ENCODE results near the gene ARSJ. TPM values are rescaled to one million over a fixed set of nuclear protein-coding genes. Genes with fewer than 3 reads are reported as not detected.
A peak's percentile ranks its signal among the peaks of the same experiment; 100 is the strongest.

ARSJ gene
- total RNA-seq, 6 experiments from 2014 or later: 33.4 to 40.6 (median 36.1) TPM

DNA sequence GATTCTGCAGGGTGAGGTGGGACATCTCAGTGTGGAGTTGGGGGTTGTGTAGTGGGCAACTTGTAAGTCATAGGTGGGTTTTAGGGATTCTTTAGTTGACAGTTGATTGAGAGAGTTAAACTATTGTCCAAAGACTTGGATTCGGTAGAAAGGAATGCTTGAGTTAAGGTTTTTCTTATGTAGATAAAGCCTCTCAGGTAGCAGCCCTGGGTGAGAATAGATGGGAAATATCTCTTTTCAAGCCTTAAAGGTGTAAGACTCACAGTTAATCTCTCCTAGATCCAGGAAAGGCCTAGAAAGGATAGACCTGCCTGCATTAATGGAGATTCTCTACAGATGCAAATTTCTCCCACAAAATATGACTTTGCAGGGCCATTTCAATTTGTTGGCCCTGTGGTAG lies 108.4 kb downstream of the ARSJ start:
- Mint-ChIP-seq H3K4me1 (ENCODE audit: low read depth) (peaks cover 38% of the 10 kb centered on the region), H3K9me3 (no peaks in the 10 kb centered on the region), H3K27me3 (ENCODE audit: insufficient read depth) (no peaks in the 10 kb centered on the region), H3K27ac (no peak overlapping the region), H3K36me3 (ENCODE audit: low read depth) (peaks cover 5% of the 10 kb centered on the region; the same call in 1 of the 2 replicates), H3K4me3 (no peak overlapping the region)
- TF ChIP-seq, protein P1, sequence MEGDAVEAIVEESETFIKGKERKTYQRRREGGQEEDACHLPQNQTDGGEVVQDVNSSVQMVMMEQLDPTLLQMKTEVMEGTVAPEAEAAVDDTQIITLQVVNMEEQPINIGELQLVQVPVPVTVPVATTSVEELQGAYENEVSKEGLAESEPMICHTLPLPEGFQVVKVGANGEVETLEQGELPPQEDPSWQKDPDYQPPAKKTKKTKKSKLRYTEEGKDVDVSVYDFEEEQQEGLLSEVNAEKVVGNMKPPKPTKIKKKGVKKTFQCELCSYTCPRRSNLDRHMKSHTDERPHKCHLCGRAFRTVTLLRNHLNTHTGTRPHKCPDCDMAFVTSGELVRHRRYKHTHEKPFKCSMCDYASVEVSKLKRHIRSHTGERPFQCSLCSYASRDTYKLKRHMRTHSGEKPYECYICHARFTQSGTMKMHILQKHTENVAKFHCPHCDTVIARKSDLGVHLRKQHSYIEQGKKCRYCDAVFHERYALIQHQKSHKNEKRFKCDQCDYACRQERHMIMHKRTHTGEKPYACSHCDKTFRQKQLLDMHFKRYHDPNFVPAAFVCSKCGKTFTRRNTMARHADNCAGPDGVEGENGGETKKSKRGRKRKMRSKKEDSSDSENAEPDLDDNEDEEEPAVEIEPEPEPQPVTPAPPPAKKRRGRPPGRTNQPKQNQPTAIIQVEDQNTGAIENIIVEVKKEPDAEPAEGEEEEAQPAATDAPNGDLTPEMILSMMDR (IDR thresholded peaks at IDR 0.05): no peak
- no peak for DNase-seq

DNA sequence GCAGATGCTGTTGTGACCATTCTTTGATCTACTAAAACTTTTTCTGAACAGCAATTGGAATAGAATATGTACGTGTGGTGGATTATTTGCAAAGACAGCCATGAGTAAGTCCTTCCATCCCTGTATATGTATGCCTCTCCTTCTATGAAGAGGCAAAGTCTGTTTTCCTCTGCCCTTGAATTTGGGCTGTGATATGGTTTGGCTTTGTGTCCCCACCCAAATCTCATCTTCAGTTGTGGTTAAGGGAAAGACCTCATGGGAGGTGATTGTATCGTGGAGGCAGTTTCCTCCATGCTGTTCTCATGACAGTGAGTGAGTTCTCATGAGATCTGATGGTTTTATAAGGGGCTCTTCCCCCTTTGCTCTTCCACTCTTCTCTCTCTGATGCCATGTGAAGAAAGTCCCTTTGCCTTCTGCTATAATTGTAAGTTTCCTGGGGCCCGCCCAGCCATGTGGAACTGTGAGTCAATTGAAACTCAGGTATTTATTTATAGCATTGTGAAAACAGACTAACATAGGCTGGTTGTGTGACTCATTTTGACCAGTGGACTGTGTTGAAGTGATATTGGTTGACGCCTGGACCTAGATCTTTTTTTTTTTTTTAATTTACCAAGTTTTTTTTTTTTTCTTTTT lies 109.6 kb downstream of the ARSJ start:
- Mint-ChIP-seq H3K9me3 (no peaks in the 10 kb centered on the region), H3K4me1 (ENCODE audit: low read depth) (peaks cover 45% of the 10 kb centered on the region), H3K27me3 (ENCODE audit: insufficient read depth) (no peaks in the 10 kb centered on the region), H3K4me3 (no peak overlapping the region), H3K36me3 (ENCODE audit: low read depth) (peaks cover 5% of the 10 kb centered on the region; the same call in 1 of the 2 replicates), H3K27ac (peak overlapping the region; percentile 56; the same call in 1 of the 2 replicates)
- TF ChIP-seq, protein P1 (IDR thresholded peaks at IDR 0.05): no peak
- peak; percentile 55 for DNase-seq

- no peak overlapping the region for H3K27ac Mint-ChIP-seq
- no peak for DNase-seq
- H3K4me3 Mint-ChIP-seq: no peak overlapping the region
- no peaks in the 10 kb centered on the region for H3K27me3 Mint-ChIP-seq (ENCODE audit: insufficient read depth)
- peaks cover 28% of the 10 kb centered on the region for H3K4me1 Mint-ChIP-seq (ENCODE audit: low read depth)
- no peaks in the 10 kb centered on the region for H3K9me3 Mint-ChIP-seq
- peaks cover 5% of the 10 kb centered on the region; the same call in 1 of the 2 replicates for H3K36me3 Mint-ChIP-seq (ENCODE audit: low read depth)
- TF ChIP-seq, protein P1 (IDR thresholded peaks at IDR 0.05): no peak
These were observed 112.8 kb downstream of the ARSJ start for GRCh38 chr4:113866611-113867010.

DNA sequence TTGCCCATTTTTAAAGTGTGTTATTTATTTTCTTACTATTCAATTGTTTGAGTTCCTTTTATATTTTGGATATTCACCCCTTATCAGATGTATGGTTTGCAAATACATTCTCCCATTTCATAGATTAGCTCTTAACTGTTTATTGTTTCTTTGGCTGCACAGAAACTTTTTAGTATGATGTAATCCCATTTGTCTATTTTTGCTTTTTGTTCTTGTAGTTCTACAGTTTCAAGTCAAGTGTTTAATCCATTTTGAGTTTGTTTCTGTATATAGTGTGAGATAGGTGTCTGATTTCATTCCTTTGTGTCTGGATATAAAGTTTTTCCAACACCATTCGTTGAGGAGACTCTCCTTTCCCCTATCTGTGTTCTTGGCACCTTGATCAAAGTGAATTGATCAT lies 120.5 kb downstream of the ARSJ start:
- H3K4me3 Mint-ChIP-seq: no peak overlapping the region
- H3K4me1 Mint-ChIP-seq (ENCODE audit: low read depth): no peaks in the 10 kb centered on the region

DNA sequence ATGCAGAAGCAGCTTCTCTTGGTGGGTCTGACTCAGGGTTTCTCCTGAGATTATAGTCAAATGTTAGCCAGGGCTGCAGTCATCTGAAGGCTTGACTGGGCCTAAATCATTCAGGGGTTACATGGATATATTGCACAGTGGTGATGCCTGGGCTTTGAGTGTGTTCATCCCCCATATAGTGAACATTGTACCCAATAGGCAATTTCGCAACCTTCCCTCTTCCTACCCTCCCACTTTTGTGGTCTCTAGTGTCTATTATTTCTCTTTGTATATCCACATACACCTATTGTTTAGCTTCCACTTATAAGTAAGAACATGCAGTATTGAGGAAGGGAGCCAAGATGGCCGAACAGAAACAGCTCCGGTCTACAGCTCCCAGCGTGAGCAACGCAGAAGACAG lies 127.6 kb downstream of the ARSJ start:
- Mint-ChIP-seq H3K27me3 (ENCODE audit: insufficient read depth) (no peaks in the 10 kb centered on the region), H3K36me3 (ENCODE audit: low read depth) (no peaks in the 10 kb centered on the region; the same call in 1 of the 2 replicates), H3K4me3 (no peak overlapping the region), H3K4me1 (ENCODE audit: low read depth) (peaks cover 17% of the 10 kb centered on the region), H3K27ac (no peak overlapping the region), H3K9me3 (no peaks in the 10 kb centered on the region)
- no peak for DNase-seq
- TF ChIP-seq, protein P1 (IDR thresholded peaks at IDR 0.05): no peak

More for the DNA sequence above, 120.5 kb downstream of the ARSJ start:
- Mint-ChIP-seq H3K27ac (no peak overlapping the region), H3K27me3 (ENCODE audit: insufficient read depth) (no peaks in the 10 kb centered on the region), H3K36me3 (ENCODE audit: low read depth) (no peaks in the 10 kb centered on the region), H3K9me3 (no peaks in the 10 kb centered on the region)
- TF ChIP-seq, protein P1 (IDR thresholded peaks at IDR 0.05): no peak
- no peak for DNase-seq

Other genes starting within 250 kb of the ARSJ start
- 100 to 1,000 TPM in 1 of 6 experiments, 10 to 100 TPM in 5; 83.7 to 102 (median 94.1) TPM for gene CAMK2D, start 217.9 kb downstream of the ARSJ start, total RNA-seq (2021; fragmentation: NEBNext Ultra II Directional; extraction: Animal tissue kit (Norgen Biotek cat#: 25700))

All from HFFc6 (cell line).